HepG2 (cell line): Measurements from ENCODE around the gene PLIN5.

Source experiments
- CTCF ChIP-seq: sonication (generic); formaldehyde crosslinking; IDR thresholded peaks from 2 replicates; pipeline ENCODE4 v1.5.0; 2020; ENCODE audit warnings: mild to moderate bottlenecking, missing genetic modification reagents, moderate library complexity
- EP300 ChIP-seq, 3 experiments: sonication (generic) in 1 of 3; formaldehyde crosslinking in 1 of 3; IDR thresholded peaks; 2 replicates each; pipeline versions ENCODE4 v1.5.1 to v1.6.1; 2011 to 2020; ENCODE audit warnings: low read depth in 2 of 3, low read length in 2 of 3, borderline replicate concordance in 1 of 3, improper control_type of control experiment in 1 of 3, mild to moderate bottlenecking in 1 of 3, missing genetic modification reagents in 1 of 3, moderate library complexity in 1 of 3
- EZH2 ChIP-seq: conservative IDR thresholded peaks from 2 replicates; pipeline ENCODE4 v1.6.1; 2012; ENCODE audit warnings: mild to moderate bottlenecking, low read depth, low read length, moderate library complexity
- GABPA ChIP-seq, 2 experiments: IDR thresholded peaks; 2 replicates each; pipeline ENCODE4 v1.6.1; 2011 to 2016; ENCODE audit warnings: low read depth in 2 of 2, low read length in 1 of 2, missing biosample characterization in 1 of 2, missing genetic modification characterization in 1 of 2
- IKZF4 ChIP-seq: sonication (generic); formaldehyde crosslinking; IDR thresholded peaks from 2 replicates; pipeline ENCODE4 v1.5.1; 2020; ENCODE audit warnings: borderline replicate concordance, mild to moderate bottlenecking, low read depth, missing genetic modification reagents; ENCODE audit errors: not compliant biosample characterization
- PHF20 ChIP-seq: sonication (generic); formaldehyde crosslinking; IDR thresholded peaks from 2 replicates; pipeline ENCODE4 v1.5.0; 2020; ENCODE audit warnings: mild to moderate bottlenecking, missing genetic modification reagents
- THAP11 ChIP-seq: IDR thresholded peaks from 2 replicates; pipeline ENCODE4 v1.6.1; 2016; ENCODE audit warnings: missing biosample characterization, missing genetic modification reagents
- ZNF501 ChIP-seq: sonication (generic); formaldehyde crosslinking; IDR thresholded peaks from 2 replicates; pipeline ENCODE4 v1.5.1; 2020; ENCODE audit warnings: mild to moderate bottlenecking, moderate library complexity, missing genetic modification reagents
- TF ChIP-seq, protein P1 (sequence below): IDR thresholded peaks from 2 replicates; pipeline ENCODE4 v1.6.1; 2012; ENCODE audit warnings: inconsistent platforms
- TF ChIP-seq, protein P2 (sequence below): IDR thresholded peaks from 2 replicates; pipeline ENCODE4 v1.6.1; 2016; ENCODE audit warnings: missing compliant biosample characterization, missing genetic modification reagents, borderline replicate concordance
- TF ChIP-seq, protein P3 (sequence below): sonication (generic); IDR thresholded peaks from 2 replicates; pipeline ENCODE4 v1.6.1; 2016; ENCODE audit warnings: low read depth, borderline replicate concordance
- TF ChIP-seq, protein P4 (sequence below): sonication (generic); formaldehyde crosslinking; IDR thresholded peaks from 2 replicates; pipeline ENCODE4 v1.4.0; 2020; ENCODE audit warnings: missing genetic modification reagents

GRCh38 chr19:4539693-4540581 lies 4.9 kb upstream of the PLIN5 start, which contains the start of gene LRG1:
- TF ChIP-seq CTCF (CRISPR knock-in tag) (no peak), GABPA (IDR thresholded peaks at IDR 0.05; ENCODE audit: low read depth, low read length) (peak; percentile 28; the same call in 1 of the 2 replicates), GABPA (CRISPR knock-in tag; IDR thresholded peaks at IDR 0.05; ENCODE audit: low read depth) (peak; percentile 81), PHF20 (CRISPR knock-in tag) (peak; percentile 57; the same call in 1 of the 2 replicates), ZNF501 (CRISPR knock-in tag) (0 out of 2 replicates have a peak, but pooled peaks have one; percentile 24), IKZF4 (CRISPR knock-in tag) (no peak), EZH2 (no peak), EP300 (IDR thresholded peaks at IDR 0.05; ENCODE audit: low read depth in 2 of 2, low read length in 2 of 2) (peak in 1 of 2 experiments; percentile 69; a peak in 3 of 4 replicates), EP300 (CRISPR knock-in tag; IDR thresholded peaks at IDR 0.05; ENCODE audit: borderline replicate concordance) (peak; percentile 64), THAP11 (peak; percentile 64)
- TF ChIP-seq, protein P1, sequence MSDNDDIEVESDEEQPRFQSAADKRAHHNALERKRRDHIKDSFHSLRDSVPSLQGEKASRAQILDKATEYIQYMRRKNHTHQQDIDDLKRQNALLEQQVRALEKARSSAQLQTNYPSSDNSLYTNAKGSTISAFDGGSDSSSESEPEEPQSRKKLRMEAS: peak; percentile 27; the same call in 1 of the 2 replicates
- TF ChIP-seq, protein P2, sequence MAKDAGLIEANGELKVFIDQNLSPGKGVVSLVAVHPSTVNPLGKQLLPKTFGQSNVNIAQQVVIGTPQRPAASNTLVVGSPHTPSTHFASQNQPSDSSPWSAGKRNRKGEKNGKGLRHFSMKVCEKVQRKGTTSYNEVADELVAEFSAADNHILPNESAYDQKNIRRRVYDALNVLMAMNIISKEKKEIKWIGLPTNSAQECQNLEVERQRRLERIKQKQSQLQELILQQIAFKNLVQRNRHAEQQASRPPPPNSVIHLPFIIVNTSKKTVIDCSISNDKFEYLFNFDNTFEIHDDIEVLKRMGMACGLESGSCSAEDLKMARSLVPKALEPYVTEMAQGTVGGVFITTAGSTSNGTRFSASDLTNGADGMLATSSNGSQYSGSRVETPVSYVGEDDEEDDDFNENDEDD: no peak
- TF ChIP-seq, protein P3, sequence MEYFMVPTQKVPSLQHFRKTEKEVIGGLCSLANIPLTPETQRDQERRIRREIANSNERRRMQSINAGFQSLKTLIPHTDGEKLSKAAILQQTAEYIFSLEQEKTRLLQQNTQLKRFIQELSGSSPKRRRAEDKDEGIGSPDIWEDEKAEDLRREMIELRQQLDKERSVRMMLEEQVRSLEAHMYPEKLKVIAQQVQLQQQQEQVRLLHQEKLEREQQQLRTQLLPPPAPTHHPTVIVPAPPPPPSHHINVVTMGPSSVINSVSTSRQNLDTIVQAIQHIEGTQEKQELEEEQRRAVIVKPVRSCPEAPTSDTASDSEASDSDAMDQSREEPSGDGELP: peak; percentile 8; the same call in 1 of the 2 replicates
- TF ChIP-seq, protein P4, sequence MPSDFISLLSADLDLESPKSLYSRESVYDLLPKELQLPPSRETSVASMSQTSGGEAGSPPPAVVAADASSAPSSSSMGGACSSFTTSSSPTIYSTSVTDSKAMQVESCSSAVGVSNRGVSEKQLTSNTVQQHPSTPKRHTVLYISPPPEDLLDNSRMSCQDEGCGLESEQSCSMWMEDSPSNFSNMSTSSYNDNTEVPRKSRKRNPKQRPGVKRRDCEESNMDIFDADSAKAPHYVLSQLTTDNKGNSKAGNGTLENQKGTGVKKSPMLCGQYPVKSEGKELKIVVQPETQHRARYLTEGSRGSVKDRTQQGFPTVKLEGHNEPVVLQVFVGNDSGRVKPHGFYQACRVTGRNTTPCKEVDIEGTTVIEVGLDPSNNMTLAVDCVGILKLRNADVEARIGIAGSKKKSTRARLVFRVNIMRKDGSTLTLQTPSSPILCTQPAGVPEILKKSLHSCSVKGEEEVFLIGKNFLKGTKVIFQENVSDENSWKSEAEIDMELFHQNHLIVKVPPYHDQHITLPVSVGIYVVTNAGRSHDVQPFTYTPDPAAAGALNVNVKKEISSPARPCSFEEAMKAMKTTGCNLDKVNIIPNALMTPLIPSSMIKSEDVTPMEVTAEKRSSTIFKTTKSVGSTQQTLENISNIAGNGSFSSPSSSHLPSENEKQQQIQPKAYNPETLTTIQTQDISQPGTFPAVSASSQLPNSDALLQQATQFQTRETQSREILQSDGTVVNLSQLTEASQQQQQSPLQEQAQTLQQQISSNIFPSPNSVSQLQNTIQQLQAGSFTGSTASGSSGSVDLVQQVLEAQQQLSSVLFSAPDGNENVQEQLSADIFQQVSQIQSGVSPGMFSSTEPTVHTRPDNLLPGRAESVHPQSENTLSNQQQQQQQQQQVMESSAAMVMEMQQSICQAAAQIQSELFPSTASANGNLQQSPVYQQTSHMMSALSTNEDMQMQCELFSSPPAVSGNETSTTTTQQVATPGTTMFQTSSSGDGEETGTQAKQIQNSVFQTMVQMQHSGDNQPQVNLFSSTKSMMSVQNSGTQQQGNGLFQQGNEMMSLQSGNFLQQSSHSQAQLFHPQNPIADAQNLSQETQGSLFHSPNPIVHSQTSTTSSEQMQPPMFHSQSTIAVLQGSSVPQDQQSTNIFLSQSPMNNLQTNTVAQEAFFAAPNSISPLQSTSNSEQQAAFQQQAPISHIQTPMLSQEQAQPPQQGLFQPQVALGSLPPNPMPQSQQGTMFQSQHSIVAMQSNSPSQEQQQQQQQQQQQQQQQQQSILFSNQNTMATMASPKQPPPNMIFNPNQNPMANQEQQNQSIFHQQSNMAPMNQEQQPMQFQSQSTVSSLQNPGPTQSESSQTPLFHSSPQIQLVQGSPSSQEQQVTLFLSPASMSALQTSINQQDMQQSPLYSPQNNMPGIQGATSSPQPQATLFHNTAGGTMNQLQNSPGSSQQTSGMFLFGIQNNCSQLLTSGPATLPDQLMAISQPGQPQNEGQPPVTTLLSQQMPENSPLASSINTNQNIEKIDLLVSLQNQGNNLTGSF (CRISPR knock-in tag): no peak
